OCI-LY3 (cell line): ENCODE results near the gene TMEM135.

Experiments
- H2AFZ ChIP-seq: fragments of 200-600, 300-600 bp; shearing (Covaris generic); 2 replicates; pipeline ENCODE4 v1.6.0; 2014; ENCODE audit warnings: antibody characterized with exemption, low read depth, low read length
- H3K27ac ChIP-seq: fragments of 200-600, 300-600 bp; sonication (generic); 2 replicates; pipeline ENCODE4 v1.5.1; 2014; ENCODE audit warnings: mild to moderate bottlenecking, low read length, moderate library complexity, mixed read lengths
- H3K27me3 ChIP-seq: fragments of 200-600, 300-600 bp; sonication (generic); 2 replicates; pipeline ENCODE4 v1.6.1; 2014; ENCODE audit warnings: low read depth, low read length, mixed read lengths
- H3K36me3 ChIP-seq: fragments of 200-600, 300-600 bp; sonication (generic); replicated peaks from 2 replicates; pipeline ENCODE3; 2014; ENCODE audit warnings: low read depth, low read length, mixed read lengths
- H3K4me1 ChIP-seq: fragments of 300-600, 200-600 bp; sonication (generic); 2 replicates; pipeline ENCODE4 v1.6.1; 2014; ENCODE audit warnings: low read length, mixed read lengths
- H3K4me2 ChIP-seq: fragments of 200-600, 300-600 bp; sonication (generic); 2 replicates; pipeline ENCODE4 v1.6.1; 2014; ENCODE audit warnings: low read length, mixed read lengths
- H3K4me3 ChIP-seq: fragments of 300-600, 200-600 bp; sonication (generic); 2 replicates; pipeline ENCODE4 v1.5.1; 2014; ENCODE audit warnings: antibody characterized with exemption, mild to moderate bottlenecking, low read length, moderate library complexity
- H3K79me2 ChIP-seq: fragments of 300-600, 200-600 bp; shearing (Covaris generic); 2 replicates; pipeline ENCODE4 v1.6.1; 2014; ENCODE audit warnings: mild to moderate bottlenecking, low read length, mixed read lengths
- H3K9ac ChIP-seq: fragments of 300-600, 200-600 bp; shearing (Covaris generic); 2 replicates; pipeline ENCODE4 v1.6.0; 2014; ENCODE audit warnings: mild to moderate bottlenecking, low read length, moderate library complexity
- H3K9me3 ChIP-seq: fragments of 200-600, 300-600 bp; shearing (Covaris generic); 2 replicates; pipeline ENCODE4 v1.6.1; 2014; ENCODE audit warnings: low read length, mixed read lengths; ENCODE audit not compliant: insufficient read depth
- H4K20me1 ChIP-seq: fragments of 200-600, 300-600 bp; sonication (generic); 2 replicates; pipeline ENCODE4 v1.6.1; 2016; ENCODE audit warnings: low read length, mixed read lengths; ENCODE audit not compliant: insufficient read depth
- EZH2phosphoT487 ChIP-seq: fragments of 200-600 bp; shearing (Covaris generic); IDR thresholded peaks from 2 replicates; pipeline ENCODE4 v1.6.1; 2018; ENCODE audit warnings: antibody characterized with exemption, mixed run types, low read depth
- TF ChIP-seq, protein P1 (sequence below): fragments of 200-600, 300-600 bp; sonication (generic); IDR thresholded peaks from 2 replicates; pipeline ENCODE4 v1.5.1; 2014; ENCODE audit warnings: antibody characterized with exemption, low read length, low read depth

TMEM135 gene

DNA sequence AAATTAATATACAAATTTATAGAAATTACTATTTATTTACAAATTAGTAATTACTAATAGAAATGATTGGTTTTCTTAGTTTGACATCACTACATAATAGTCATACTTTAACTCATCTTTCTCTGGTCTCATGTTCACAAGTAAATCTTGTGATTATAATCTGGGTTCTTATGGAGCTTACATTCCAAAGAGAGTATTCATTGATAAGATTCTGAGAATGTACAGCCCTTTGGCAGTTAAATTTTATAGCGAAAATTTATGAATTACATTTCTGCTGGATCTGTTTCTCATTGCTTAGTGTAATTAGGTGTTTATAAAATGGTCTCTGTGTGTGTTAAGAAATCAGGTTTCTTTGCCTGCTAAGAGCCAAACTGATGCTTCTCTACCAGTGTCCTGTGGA, 175.2 kb downstream of the TMEM135 start:
- Histone ChIP-seq H3K79me2 (peaks cover 16% of the 10 kb centered on the region), H3K9me3 (peaks cover 22% of the 10 kb centered on the region; the same call in 1 of the 2 replicates), H3K4me2 (peak overlapping the region; percentile 45), H3K9ac (peak overlapping the region; percentile 60; the same call in 1 of the 2 replicates), H3K36me3 (peaks cover 64% of the 10 kb centered on the region), H3K27ac (peak overlapping the region; percentile 89), H2AFZ (no peak overlapping the region), H3K4me3 (peak overlapping the region; percentile 20), H4K20me1 (no peaks in the 10 kb centered on the region), H3K4me1 (peaks cover 59% of the 10 kb centered on the region), H3K27me3 (no peaks in the 10 kb centered on the region)
- TF ChIP-seq, protein P1, sequence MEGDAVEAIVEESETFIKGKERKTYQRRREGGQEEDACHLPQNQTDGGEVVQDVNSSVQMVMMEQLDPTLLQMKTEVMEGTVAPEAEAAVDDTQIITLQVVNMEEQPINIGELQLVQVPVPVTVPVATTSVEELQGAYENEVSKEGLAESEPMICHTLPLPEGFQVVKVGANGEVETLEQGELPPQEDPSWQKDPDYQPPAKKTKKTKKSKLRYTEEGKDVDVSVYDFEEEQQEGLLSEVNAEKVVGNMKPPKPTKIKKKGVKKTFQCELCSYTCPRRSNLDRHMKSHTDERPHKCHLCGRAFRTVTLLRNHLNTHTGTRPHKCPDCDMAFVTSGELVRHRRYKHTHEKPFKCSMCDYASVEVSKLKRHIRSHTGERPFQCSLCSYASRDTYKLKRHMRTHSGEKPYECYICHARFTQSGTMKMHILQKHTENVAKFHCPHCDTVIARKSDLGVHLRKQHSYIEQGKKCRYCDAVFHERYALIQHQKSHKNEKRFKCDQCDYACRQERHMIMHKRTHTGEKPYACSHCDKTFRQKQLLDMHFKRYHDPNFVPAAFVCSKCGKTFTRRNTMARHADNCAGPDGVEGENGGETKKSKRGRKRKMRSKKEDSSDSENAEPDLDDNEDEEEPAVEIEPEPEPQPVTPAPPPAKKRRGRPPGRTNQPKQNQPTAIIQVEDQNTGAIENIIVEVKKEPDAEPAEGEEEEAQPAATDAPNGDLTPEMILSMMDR, result no peak
- TF ChIP-seq EZH2phosphoT487, result no peak

DNA sequence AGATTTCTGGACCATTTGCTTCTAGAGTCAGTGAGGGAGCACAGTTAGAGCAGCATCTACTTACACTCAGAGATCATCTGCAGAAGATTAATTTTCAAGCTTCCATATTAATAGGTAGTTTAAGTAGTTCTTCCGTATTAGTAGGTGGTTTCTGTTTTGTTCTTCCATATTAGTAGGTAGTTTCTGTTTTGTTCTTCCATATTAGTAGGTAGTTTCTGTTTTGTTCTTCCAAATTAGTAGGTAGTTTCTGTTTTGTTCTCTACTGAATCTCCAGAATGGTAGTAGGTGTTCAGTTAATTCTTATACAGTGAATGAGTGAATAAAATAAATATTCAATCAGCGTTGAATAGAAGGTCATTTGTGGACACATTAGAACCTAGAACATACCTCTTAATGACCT, 175.7 kb downstream of the TMEM135 start:
- Histone ChIP-seq H4K20me1 (no peaks in the 10 kb centered on the region), H3K27me3 (no peaks in the 10 kb centered on the region), H3K27ac (peak overlapping the region; percentile 89), H3K9me3 (peaks cover 16% of the 10 kb centered on the region; the same call in 1 of the 2 replicates), H3K4me3 (peak overlapping the region; percentile 20), H2AFZ (no peak overlapping the region), H3K36me3 (peaks cover 64% of the 10 kb centered on the region), H3K79me2 (peaks cover 22% of the 10 kb centered on the region), H3K4me2 (peak overlapping the region; percentile 45), H3K4me1 (peaks cover 65% of the 10 kb centered on the region), H3K9ac (peak overlapping the region; percentile 60; the same call in 1 of the 2 replicates)
- TF ChIP-seq, protein P1, result no peak
- no peak for TF ChIP-seq EZH2phosphoT487

DNA sequence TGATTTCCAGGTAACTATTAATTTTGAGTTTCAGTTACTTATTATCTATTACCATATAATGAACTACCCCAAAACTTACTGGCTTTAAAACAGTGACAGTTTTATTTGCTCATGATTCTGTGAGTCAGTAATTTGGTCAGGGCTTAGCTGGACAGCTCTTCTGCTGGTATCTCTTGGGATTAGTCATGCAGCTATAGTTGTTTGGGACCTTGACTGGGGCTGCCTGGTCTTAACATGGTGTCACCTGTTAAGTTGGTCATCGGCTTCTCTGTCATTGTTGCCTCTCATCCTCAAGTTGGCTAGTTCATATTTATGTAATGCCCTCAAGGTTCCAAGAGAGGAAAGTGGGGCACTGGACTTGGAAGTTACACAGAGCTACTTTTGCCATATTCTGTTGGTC, 177.5 kb downstream of the TMEM135 start:
- H4K20me1 ChIP-seq, result no peaks in the 10 kb centered on the region
- peaks cover 9% of the 10 kb centered on the region; the same call in 1 of the 2 replicates for H3K9me3 ChIP-seq
- H3K4me1 ChIP-seq, result peaks cover 83% of the 10 kb centered on the region
- no peak overlapping the region for H3K9ac ChIP-seq
- H3K79me2 ChIP-seq, result peaks cover 22% of the 10 kb centered on the region
- no peaks in the 10 kb centered on the region for H3K27me3 ChIP-seq
- peak overlapping the region; percentile 41 for H3K27ac ChIP-seq
- H3K36me3 ChIP-seq, result peaks cover 52% of the 10 kb centered on the region
- no peak for TF ChIP-seq EZH2phosphoT487
- TF ChIP-seq, protein P1, result no peak
- H2AFZ ChIP-seq, result no peak overlapping the region
- no peak overlapping the region for H3K4me3 ChIP-seq
- no peak overlapping the region for H3K4me2 ChIP-seq

DNA sequence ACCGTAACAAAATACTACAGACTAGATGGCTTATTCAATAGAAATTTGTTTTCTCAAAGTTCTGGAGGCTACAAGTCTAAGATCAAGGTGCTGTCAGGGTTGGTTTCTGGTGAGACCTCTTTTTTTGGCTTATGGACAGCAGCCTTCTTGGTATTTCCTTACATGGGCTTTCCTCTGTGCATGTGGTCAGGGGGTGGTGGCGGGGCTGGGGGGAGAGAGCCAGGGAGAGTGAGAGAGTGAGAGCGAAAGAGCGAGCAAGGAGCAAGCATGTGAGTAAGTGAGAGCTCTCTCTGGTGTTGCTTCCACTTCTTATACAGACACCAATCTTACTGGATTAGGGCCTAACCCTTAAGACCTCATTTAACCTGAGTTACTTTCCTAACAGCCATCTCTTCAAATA, 181.5 kb downstream of the TMEM135 start:
- Histone ChIP-seq H3K36me3 (peaks cover 27% of the 10 kb centered on the region), H2AFZ (no peak overlapping the region), H3K79me2 (peaks cover 33% of the 10 kb centered on the region), H3K27ac (peak overlapping the region; percentile 97), H3K9me3 (peaks cover 6% of the 10 kb centered on the region; the same call in 1 of the 2 replicates), H4K20me1 (no peaks in the 10 kb centered on the region), H3K27me3 (no peaks in the 10 kb centered on the region), H3K4me1 (peaks cover 83% of the 10 kb centered on the region), H3K4me2 (peak overlapping the region; percentile 74), H3K9ac (peak overlapping the region; percentile 89), H3K4me3 (peak overlapping the region; percentile 53)
- TF ChIP-seq EZH2phosphoT487, result no peak
- TF ChIP-seq, protein P1, result no peak
